Upper lobe of left lung (tissue), 6 donors: Measurements from ENCODE around the gene HOXA10. TPM values are rescaled to one million over a fixed set of nuclear protein-coding genes. Genes with fewer than 3 reads are reported as not detected.

Experiments
- ATAC-seq, 2 donors: fragments of 200-7000 bp; cut with Tn5 transposase; one replicate each; pipeline ENCODE4 v1.9.1; 2022; ENCODE audit warnings: mild to moderate bottlenecking in 2 of 2, moderate library complexity in 2 of 2; ENCODE audit not compliant: low FRiP score in 2 of 2
- DNase-seq, 2 donors: peaks; one replicate each; pipeline ENCODE4 v3.0.0-alpha.2; 2019 to 2020
- H3K27ac ChIP-seq, 4 donors: fragments of 200-600 bp; sonication (generic); one replicate each; pipeline ENCODE4 v1.5.1; 2016 to 2019
- H3K27me3 ChIP-seq, 4 donors: fragments of 200-600 bp; sonication (generic); one replicate each; pipeline ENCODE4 v1.5.1; 2017 to 2019
- H3K36me3 ChIP-seq, 4 donors: fragments of 200-600 bp; sonication (generic); one replicate each; pipeline ENCODE4 v1.5.1; 2016 to 2019
- H3K4me1 ChIP-seq, 4 donors: fragments of 200-600 bp; sonication (generic); one replicate each; pipeline ENCODE4 v1.5.1; 2018 to 2019
- H3K4me3 ChIP-seq, 4 donors: fragments of 200-600 bp; sonication (generic); one replicate each; pipeline ENCODE4 v1.5.1; 2017 to 2019; ENCODE audit warnings: mild to moderate bottlenecking in 2 of 4, moderate library complexity in 1 of 4
- H3K9me3 ChIP-seq, 4 donors: fragments of 200-600 bp; sonication (generic); one replicate each; pipeline ENCODE4 v1.5.1; 2018 to 2019
- EP300 ChIP-seq, 4 donors: sonication (generic); formaldehyde crosslinking; IDR thresholded peaks; one replicate each; pipeline ENCODE4 v1.5.1; 2017; ENCODE audit warnings: antibody characterized with exemption in 4 of 4, control low read depth in 2 of 4
- POLR2A ChIP-seq, 4 donors: fragments of 450-650 bp; IDR thresholded peaks; one replicate each; pipeline ENCODE4 v1.5.1; 2016 to 2017; ENCODE audit warnings: antibody characterized with exemption in 4 of 4, mild to moderate bottlenecking in 2 of 4
- POLR2AphosphoS5 ChIP-seq, 2 donors: sonication (generic); formaldehyde crosslinking; IDR thresholded peaks; one replicate each; pipeline ENCODE4 v1.5.1; 2017; ENCODE audit warnings: antibody characterized with exemption in 2 of 2
- WGBS, 2 donors: methylation state at CpG; one replicate each; pipeline ENCODE4 v1.1.5; 2017 to 2018; 5-methylcytosine and 5-hydroxymethylcytosine counted together
- total RNA-seq, 6 donors: library from RNA; depleted of rRNA in 4 of 6; stranded (reverse); fragments of >200 nt in 4 of 6; gene quantifications; one replicate each; pipeline versions ENCODE4 v1.1.0 to v1.2.1, GENCODE V29; 2016 to 2021
- TF ChIP-seq, protein P1 (sequence below), 6 experiments: fragments of 450-650 bp in 4 of 6; fragments of 200-600 bp in 2 of 6; sonication (generic) in 2 of 6; IDR thresholded peaks; one replicate each; pipeline ENCODE4 v1.5.1; 2016 to 2019; ENCODE audit warnings: antibody characterized with exemption in 6 of 6
- donor health status: DM: no; HTN: no; CAD: no; lungs with moderate emphysema.
- donor health status: DM: no; HTN: yes; CAD: no; lungs with severe emphysema.

The HOXA10 gene
- total RNA-seq, 6 donors from 2014 or later = 0.15 to 0.24 TPM; not detected in 4

GRCh38 chr7:27215356-27215755 lies 41.2 kb upstream of the HOXA10 start:
- Histone ChIP-seq H3K9me3 (no peaks in the 10 kb centered on the region), H3K36me3 (no peaks in the 10 kb centered on the region), H3K4me1 (peaks cover 11 to 19% (median 15%) of the 10 kb centered on the region in 4 donors), H3K27me3 (peaks cover 0 to 56% (median 31%) of the 10 kb centered on the region in 4 donors), H3K4me3 (no peak overlapping the region), H3K27ac (no peak overlapping the region)
- 81 to 85% methylated on average over 2 of the region's 2 CpGs for WGBS, 2 donors
- TF ChIP-seq, protein P1, sequence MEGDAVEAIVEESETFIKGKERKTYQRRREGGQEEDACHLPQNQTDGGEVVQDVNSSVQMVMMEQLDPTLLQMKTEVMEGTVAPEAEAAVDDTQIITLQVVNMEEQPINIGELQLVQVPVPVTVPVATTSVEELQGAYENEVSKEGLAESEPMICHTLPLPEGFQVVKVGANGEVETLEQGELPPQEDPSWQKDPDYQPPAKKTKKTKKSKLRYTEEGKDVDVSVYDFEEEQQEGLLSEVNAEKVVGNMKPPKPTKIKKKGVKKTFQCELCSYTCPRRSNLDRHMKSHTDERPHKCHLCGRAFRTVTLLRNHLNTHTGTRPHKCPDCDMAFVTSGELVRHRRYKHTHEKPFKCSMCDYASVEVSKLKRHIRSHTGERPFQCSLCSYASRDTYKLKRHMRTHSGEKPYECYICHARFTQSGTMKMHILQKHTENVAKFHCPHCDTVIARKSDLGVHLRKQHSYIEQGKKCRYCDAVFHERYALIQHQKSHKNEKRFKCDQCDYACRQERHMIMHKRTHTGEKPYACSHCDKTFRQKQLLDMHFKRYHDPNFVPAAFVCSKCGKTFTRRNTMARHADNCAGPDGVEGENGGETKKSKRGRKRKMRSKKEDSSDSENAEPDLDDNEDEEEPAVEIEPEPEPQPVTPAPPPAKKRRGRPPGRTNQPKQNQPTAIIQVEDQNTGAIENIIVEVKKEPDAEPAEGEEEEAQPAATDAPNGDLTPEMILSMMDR (IDR thresholded peaks at IDR 0.05) = no peak
- TF ChIP-seq POLR2AphosphoS5 (IDR thresholded peaks at IDR 0.05) (no peak), POLR2A (IDR thresholded peaks at IDR 0.05) (no peak), EP300 (IDR thresholded peaks at IDR 0.05) (no peak)
- DNase-seq (no peak), ATAC-seq (no peak)

DNA sequence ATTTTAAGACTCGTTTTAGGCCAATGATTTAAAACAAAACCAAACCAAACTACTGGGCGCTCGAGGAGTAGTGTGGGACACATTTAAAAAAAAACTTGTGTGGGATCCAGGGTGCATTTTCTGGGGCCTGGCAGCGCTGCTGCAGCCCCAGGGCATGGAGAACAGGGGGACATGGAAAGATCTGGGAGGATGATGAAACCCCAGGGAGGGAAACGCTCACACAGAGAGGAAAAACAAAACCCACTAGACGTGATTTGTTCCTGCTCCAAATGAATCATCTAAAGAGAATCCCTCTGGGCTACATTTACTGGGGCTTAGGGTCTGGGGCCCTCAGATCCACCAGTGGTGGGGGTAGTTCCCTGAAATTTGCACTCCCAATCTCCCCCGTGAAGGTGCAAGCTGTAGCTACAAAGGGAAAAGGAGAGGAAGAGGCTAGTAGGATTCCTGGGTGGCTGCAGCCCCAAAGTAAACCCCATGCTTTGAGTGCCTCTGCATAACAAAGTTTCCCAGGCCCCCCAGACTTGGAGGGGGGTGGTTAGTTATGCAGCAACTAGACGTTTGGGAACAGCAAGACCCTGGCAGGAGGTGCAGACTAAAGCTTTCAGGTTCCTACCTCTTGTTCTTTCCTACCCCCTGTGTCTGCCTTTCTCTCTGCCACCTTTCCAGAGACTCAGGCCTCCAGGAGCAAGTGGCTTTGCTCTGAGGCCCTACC lies 40.3 kb upstream of the HOXA10 start:
- Histone ChIP-seq H3K27me3 (peaks cover 0 to 52% (median 26%) of the 10 kb centered on the region in 4 donors), H3K4me3 (no peak overlapping the region), H3K9me3 (no peaks in the 10 kb centered on the region), H3K4me1 (peaks cover 9 to 20% (median 15%) of the 10 kb centered on the region in 4 donors), H3K36me3 (no peaks in the 10 kb centered on the region), H3K27ac (no peak overlapping the region)
- 57 to 65% methylated on average over 8 of the region's 8 CpGs for WGBS, 2 donors
- TF ChIP-seq, protein P1 (IDR thresholded peaks at IDR 0.05) = no peak
- TF ChIP-seq POLR2A (IDR thresholded peaks at IDR 0.05) = no peak
- TF ChIP-seq EP300 (IDR thresholded peaks at IDR 0.05) = no peak
- TF ChIP-seq POLR2AphosphoS5 (IDR thresholded peaks at IDR 0.05) = no peak
- DNase-seq = no peak
- ATAC-seq = no peak

- peak in 1 of 2 donors; percentile 64 for DNase-seq
- Histone ChIP-seq H3K4me3 (no peak overlapping the region), H3K4me1 (peaks cover 9 to 20% (median 15%) of the 10 kb centered on the region in 4 donors), H3K27ac (no peak overlapping the region), H3K27me3 (peaks cover 0 to 47% (median 25%) of the 10 kb centered on the region in 4 donors), H3K9me3 (no peaks in the 10 kb centered on the region), H3K36me3 (no peaks in the 10 kb centered on the region)
- TF ChIP-seq, protein P1 (IDR thresholded peaks at IDR 0.05) = no peak
- TF ChIP-seq POLR2A (IDR thresholded peaks at IDR 0.05) = no peak
- 35 to 49% methylated on average over 16 to 41 of the region's 50 CpGs for WGBS, 2 donors
- no peak for ATAC-seq
Measured at GRCh38 chr7:27213433-27214238, 39.5 kb upstream of the HOXA10 start.

- Histone ChIP-seq H3K27ac (no peak overlapping the region), H3K36me3 (no peaks in the 10 kb centered on the region), H3K9me3 (no peaks in the 10 kb centered on the region), H3K4me3 (no peak overlapping the region), H3K27me3 (peaks cover 0 to 53% (median 28%) of the 10 kb centered on the region in 4 donors), H3K4me1 (peaks cover 9 to 20% (median 15%) of the 10 kb centered on the region in 4 donors)
- 11% methylated on average over 33 to 51 of the region's 52 CpGs for WGBS, 2 donors
- ATAC-seq = no peak
- DNase-seq = peak in 1 of 2 donors; percentile 79
- TF ChIP-seq EP300 (IDR thresholded peaks at IDR 0.05) = no peak
- TF ChIP-seq, protein P1 (IDR thresholded peaks at IDR 0.05) = no peak
- TF ChIP-seq POLR2AphosphoS5 (IDR thresholded peaks at IDR 0.05) = no peak
- TF ChIP-seq POLR2A (IDR thresholded peaks at IDR 0.05) = no peak
Measured at GRCh38 chr7:27212497-27213432, 38.6 kb upstream of the HOXA10 start.
